ENCODE measurements around the gene DNAJB6.

The DNAJB6 gene

GRCh38 chr7:157336383-157337315 lies at the start of gene DNAJB6:
DNAJB6 (plus strand) TSS chr7:157337004; CDS start chr7:157358573, 21,569 bp downstream.
- peak; percentile 97 for DNase-seq

- no peak for DNase-seq
Measured at GRCh38 chr7:157291404-157292080, 45.3 kb upstream of the DNAJB6 start.

GRCh38 chr7:157292258-157292657 lies 44.5 kb upstream of the DNAJB6 start:
- DNase-seq = no peak

GRCh38 chr7:157292770-157293412 lies 43.9 kb upstream of the DNAJB6 start:
- no peak for DNase-seq

- no peak for DNase-seq
Measured at GRCh38 chr7:157293413-157293788, 43.4 kb upstream of the DNAJB6 start.

- DNase-seq = no peak
Measured at GRCh38 chr7:157294773-157295172, 42.0 kb upstream of the DNAJB6 start.

- DNase-seq = no peak
Measured at GRCh38 chr7:157295338-157295737, 41.5 kb upstream of the DNAJB6 start.

- no peak for DNase-seq
Measured at GRCh38 chr7:157297185-157297584, 39.6 kb upstream of the DNAJB6 start.

GRCh38 chr7:157299317-157299612 lies 37.5 kb upstream of the DNAJB6 start:
- DNase-seq = no peak

- no peak for DNase-seq
Measured at GRCh38 chr7:157299613-157300368, 37.0 kb upstream of the DNAJB6 start.

- DNase-seq = peak; percentile 51
Measured at GRCh38 chr7:157300369-157300825, 36.4 kb upstream of the DNAJB6 start.

GRCh38 chr7:157301610-157302120 lies 35.1 kb upstream of the DNAJB6 start:
- DNase-seq = no peak

- peak; percentile 56 for DNase-seq
Measured at GRCh38 chr7:157306846-157307838, 29.7 kb upstream of the DNAJB6 start.

- DNase-seq = no peak
Measured at GRCh38 chr7:157309988-157310668, 26.7 kb upstream of the DNAJB6 start.

GRCh38 chr7:157310676-157311185 lies 26.1 kb upstream of the DNAJB6 start:
- no peak for DNase-seq

GRCh38 chr7:157312941-157313340 lies 23.9 kb upstream of the DNAJB6 start:
- no peak for DNase-seq

GRCh38 chr7:157313645-157314044 lies 23.2 kb upstream of the DNAJB6 start:
- no peak for DNase-seq

- DNase-seq = no peak
Measured at GRCh38 chr7:157318015-157318706, 18.6 kb upstream of the DNAJB6 start.

GRCh38 chr7:157320608-157320980 lies 16.2 kb upstream of the DNAJB6 start:
- DNase-seq = peak; percentile 47

- no peak for DNase-seq
Measured at GRCh38 chr7:157323401-157323800, 13.4 kb upstream of the DNAJB6 start.
